AG08395 (cell line): Measurements from ENCODE around the gene HSPG2.

Experiments
- DNase-seq: peaks from one replicate; pipeline ENCODE4 v3.0.0; 2012; ENCODE audit warnings: mixed read lengths, low spot score

Gene HSPG2

GRCh38 chr1:21898326-21899200 lies 38.5 kb downstream of the HSPG2 start:
- peak; percentile 71 for DNase-seq

DNA sequence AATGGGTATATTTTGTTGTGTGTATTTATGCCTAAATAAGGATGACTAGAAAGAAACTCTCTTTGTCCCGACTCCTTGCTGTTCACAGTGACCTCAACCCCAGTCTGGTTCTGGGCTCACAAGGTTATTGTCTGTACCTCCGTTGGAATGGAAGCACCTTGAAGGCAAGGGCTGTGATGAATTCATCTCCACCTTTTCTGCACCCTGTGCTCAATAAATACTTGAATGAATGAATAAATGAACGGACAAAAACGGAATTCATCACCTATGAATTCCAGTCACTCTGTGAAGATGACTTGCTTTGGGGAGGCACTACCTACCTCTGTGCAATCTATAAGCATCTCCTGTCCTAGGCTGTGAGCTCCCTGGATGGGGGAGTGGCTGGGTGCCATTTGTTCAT lies 39.3 kb downstream of the HSPG2 start:
- DNase-seq, result no peak

DNA sequence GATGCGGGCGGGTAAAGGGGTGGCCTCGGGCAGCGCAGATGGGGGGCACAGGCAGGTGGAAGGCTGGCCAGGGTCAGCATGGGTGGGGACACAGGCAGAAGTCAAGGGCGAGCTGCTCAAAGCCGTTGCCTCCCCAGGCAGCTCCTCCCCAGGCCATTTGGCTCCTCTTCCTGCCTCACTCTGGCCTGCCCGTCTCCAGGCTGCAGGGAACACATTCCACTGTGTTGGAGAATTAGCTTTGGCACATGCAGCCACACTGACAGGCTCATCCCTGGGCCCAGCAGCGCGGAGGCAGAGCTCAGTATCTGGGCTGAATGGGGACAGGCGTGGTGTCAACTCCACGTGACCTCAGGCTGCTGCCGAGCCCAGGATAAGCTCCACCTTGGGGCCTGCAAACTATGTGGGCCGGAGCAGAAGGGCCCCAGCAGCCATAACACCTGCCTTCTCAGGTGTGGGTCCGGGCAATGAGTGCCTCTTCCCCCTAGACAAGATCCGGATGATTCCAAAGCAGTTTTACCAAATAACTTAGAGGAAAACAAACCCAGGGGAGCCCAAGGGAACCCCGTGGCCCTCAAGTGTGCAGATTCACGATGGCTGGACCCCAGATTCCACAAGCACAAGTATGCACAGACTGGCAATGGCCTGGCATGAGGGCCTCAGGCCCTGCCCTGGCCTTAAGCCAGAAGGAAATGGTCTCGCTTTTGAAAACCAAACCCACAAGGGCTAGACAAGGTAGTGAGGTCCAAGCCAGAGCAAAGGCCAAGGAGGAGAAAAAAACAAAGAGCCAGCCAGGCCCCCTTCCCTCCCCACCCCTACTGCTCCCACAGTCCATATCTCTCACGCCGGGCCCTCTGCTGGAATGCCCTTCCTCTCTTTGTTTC lies 40.2 kb downstream of the HSPG2 start:
- DNase-seq, result peak; percentile 81

GRCh38 chr1:21896026-21896425 lies 41.1 kb downstream of the HSPG2 start:
- no peak for DNase-seq

GRCh38 chr1:21894034-21894881 lies 42.9 kb downstream of the HSPG2 start:
- no peak for DNase-seq

GRCh38 chr1:21893046-21893805 lies 43.9 kb downstream of the HSPG2 start:
- no peak for DNase-seq

GRCh38 chr1:21891621-21892479 lies 45.3 kb downstream of the HSPG2 start:
- DNase-seq, result no peak

GRCh38 chr1:21891081-21891480 lies 46.0 kb downstream of the HSPG2 start:
- no peak for DNase-seq

- no peak for DNase-seq
These were observed 48.6 kb downstream of the HSPG2 start for GRCh38 chr1:21888500-21888899.

GRCh38 chr1:21887796-21888195 lies 49.3 kb downstream of the HSPG2 start:
- DNase-seq, result no peak

- DNase-seq, result no peak
These were observed 49.8 kb downstream of the HSPG2 start for GRCh38 chr1:21887216-21887736.

GRCh38 chr1:21886486-21887215 lies 50.5 kb downstream of the HSPG2 start:
- DNase-seq, result no peak

- DNase-seq, result no peak
These were observed 51.7 kb downstream of the HSPG2 start for GRCh38 chr1:21885236-21886037.

DNA sequence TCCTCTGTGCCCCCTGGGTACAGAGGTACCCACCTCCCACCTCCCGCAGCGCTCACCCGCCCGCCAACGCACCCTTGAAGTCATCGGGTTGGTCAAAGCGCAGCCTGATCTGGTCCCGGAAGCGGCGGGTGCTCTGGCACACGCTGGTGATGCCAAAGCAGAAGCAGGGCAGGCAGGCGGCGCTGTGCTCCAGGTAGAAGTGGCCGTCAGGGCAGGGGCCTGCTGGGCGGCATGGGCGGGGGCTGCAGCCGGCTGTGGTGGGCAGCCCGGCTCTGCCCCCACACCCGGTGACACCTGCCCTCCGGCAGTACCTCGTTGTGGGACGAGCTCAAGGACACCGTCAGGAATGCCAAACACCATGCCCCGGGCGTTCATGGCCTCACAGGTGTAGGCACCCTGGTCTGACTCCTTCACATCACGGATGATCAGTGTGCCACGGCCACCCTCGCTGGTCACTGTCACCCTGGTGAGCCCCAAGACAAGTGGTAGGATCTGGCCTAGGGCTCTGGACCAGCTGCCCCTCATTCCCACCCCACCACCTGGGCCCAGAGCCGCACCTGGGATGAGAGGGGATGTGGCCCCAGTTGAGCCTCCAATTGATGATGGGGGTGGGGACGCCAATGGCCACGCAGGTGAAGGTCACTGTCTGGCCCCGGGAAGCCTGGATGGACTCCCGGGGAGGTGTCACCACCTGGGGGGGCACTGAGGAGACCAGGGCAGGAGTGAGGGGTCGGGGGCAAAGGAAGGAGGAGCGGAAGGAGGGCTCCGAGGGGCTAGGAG lies 52.5 kb downstream of the HSPG2 start:
- DNase-seq, result no peak

GRCh38 chr1:21882721-21883415 lies 54.2 kb downstream of the HSPG2 start:
- no peak for DNase-seq

GRCh38 chr1:21881250-21881649 lies 55.9 kb downstream of the HSPG2 start:
- no peak for DNase-seq

GRCh38 chr1:21880619-21880970 lies 56.5 kb downstream of the HSPG2 start:
- no peak for DNase-seq
